Placental pericyte (primary cell): ENCODE data around the gene CYP19A1. TPM values are rescaled to one million over a fixed set of nuclear protein-coding genes. Genes with fewer than 3 reads are reported as not detected.

ENCODE experiments used
- small RNA-seq: library from RNA; depleted of rRNA; stranded (forward); fragments of <200 nt; gene quantifications from one replicate; pipeline ENCODE3, GENCODE V24; 2012; ENCODE audit warnings: low replicate concordance
- total RNA-seq: library from RNA; depleted of rRNA; stranded (reverse); fragments of >200 nt; gene quantifications from 2 replicates; pipeline ENCODE4 v1.2.3, GENCODE V29; 2012

Gene CYP19A1
- under 0.01 and 0.14 TPM in 2 replicates for total RNA-seq

GRCh38 chr15:51338496-51338895 is at the start of gene CYP19A1:
Gene CYP19A1, minus strand, starts transcription at chr15:51338596. Its CDS starts 95,684 bp downstream, at chr15:51242912.

GRCh38 chr15:51341366-51342226 is 3.2 kb upstream of the CYP19A1 start, which contains the start of gene GLDN:
Gene GLDN, plus strand, starts transcription at chr15:51341655. Its CDS starts 30 bp downstream, at chr15:51341685.

Small RNA genes within 50 kb of the gene (small RNA-seq; reads per million reads assigned to genes)
- gene AC020891.4: not detected
- not detected for gene MIR4713
- not detected for gene MIR7973-1

Other genes with a start within 250 kb of the CYP19A1 start
- 0.44 and 2.9 TPM in 2 replicates for gene TNFAIP8L3, start 243.7 kb downstream of the CYP19A1 start, total RNA-seq
- gene GLDN, start 3.1 kb upstream of the CYP19A1 start, total RNA-seq: 0.29 and 1.8 TPM in 2 replicates